Esophagus squamous epithelium (tissue), 4 donors: ENCODE data around the gene SYT17.

ENCODE experiments used
- POLR2A ChIP-seq, 4 donors: fragments of 450-650 bp; IDR thresholded peaks; one replicate each; pipeline ENCODE4 v1.6.1; 2017; ENCODE audit warnings: antibody characterized with exemption in 4 of 4, mild to moderate bottlenecking in 4 of 4, moderate library complexity in 3 of 4
- TF ChIP-seq, protein P1 (sequence below), 6 experiments: fragments of 450-650 bp in 4 of 6; fragments of 200-600 bp in 2 of 6; sonication (generic) in 2 of 6; IDR thresholded peaks; one replicate each; pipeline ENCODE4 v1.5.1; 2016 to 2019; ENCODE audit warnings: antibody characterized with exemption in 6 of 6, mild to moderate bottlenecking in 4 of 6, moderate library complexity in 4 of 6

DNA sequence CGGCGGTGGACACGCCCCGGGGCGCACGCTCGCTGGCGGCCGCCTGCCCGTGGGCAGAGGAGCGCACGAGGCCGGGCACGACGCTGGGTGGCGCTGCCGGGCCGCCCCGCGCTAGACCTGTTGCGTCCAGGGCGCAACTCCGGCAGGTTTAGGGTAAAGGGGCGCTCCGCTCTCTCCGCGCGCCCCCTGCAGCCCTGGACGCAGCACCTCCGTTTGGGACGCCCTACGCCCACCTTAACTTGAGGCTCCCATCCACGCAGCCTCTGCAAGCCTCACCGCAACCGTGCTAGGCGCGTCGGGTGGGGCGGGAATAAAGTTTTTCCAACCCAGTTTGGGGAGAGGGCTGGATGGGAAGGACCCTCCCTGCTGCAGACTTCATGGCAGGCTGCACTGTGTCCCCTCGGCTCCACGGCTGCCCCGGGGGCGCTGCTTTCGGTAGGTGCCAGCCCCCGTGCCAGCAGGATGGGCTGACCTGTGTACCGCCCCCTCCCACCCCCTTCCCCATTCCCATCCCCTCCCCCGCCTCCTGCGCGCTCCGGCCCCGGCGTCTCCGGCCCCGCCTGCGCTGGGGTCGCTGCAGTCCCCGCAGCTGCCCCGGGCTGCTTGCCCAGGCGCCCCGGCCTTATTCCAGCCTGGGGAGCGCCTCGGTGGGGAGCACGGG lies at the start of gene SYT17:
- TF ChIP-seq, protein P1, sequence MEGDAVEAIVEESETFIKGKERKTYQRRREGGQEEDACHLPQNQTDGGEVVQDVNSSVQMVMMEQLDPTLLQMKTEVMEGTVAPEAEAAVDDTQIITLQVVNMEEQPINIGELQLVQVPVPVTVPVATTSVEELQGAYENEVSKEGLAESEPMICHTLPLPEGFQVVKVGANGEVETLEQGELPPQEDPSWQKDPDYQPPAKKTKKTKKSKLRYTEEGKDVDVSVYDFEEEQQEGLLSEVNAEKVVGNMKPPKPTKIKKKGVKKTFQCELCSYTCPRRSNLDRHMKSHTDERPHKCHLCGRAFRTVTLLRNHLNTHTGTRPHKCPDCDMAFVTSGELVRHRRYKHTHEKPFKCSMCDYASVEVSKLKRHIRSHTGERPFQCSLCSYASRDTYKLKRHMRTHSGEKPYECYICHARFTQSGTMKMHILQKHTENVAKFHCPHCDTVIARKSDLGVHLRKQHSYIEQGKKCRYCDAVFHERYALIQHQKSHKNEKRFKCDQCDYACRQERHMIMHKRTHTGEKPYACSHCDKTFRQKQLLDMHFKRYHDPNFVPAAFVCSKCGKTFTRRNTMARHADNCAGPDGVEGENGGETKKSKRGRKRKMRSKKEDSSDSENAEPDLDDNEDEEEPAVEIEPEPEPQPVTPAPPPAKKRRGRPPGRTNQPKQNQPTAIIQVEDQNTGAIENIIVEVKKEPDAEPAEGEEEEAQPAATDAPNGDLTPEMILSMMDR (IDR thresholded peaks at IDR 0.05) = peak; percentile 69 to 88 (median 84)
- no peak for TF ChIP-seq POLR2A (IDR thresholded peaks at IDR 0.05)
